Measurements from ENCODE around the gene ANOS1.
A peak's percentile ranks its signal among the peaks of the same experiment; 100 is the strongest.
"Not testable (repeated sequence)": the region's sequence is repeated elsewhere in the genome, so short reads cannot be mapped to it uniquely, and the experiment has no call there.

ANOS1 gene

GRCh38 chrX:8731559-8732395, at the start of gene ANOS1:
Gene ANOS1 (minus strand): TSS chrX:8732137. CDS start chrX:8732036, 101 bp downstream.
- DNase-seq (ENCODE audit: low read depth) = no peak

- DNase-seq (ENCODE audit: low read depth) = no peak
These were observed 41.2 kb upstream of the ANOS1 start for GRCh38 chrX:8773117-8773516.

GRCh38 chrX:8760021-8760420, 28.1 kb upstream of the ANOS1 start:
- no peak for DNase-seq (ENCODE audit: low read depth)

- not testable (repeated sequence) for DNase-seq (ENCODE audit: low read depth)
These were observed 26.8 kb upstream of the ANOS1 start for GRCh38 chrX:8758706-8759105.

- not testable (repeated sequence) for DNase-seq (ENCODE audit: low read depth)
These were observed 25.9 kb upstream of the ANOS1 start for GRCh38 chrX:8757609-8758389.

GRCh38 chrX:8755813-8756212, 23.9 kb upstream of the ANOS1 start:
- DNase-seq (ENCODE audit: low read depth) = no peak

- DNase-seq (ENCODE audit: low read depth) = no peak
These were observed 23.2 kb upstream of the ANOS1 start for GRCh38 chrX:8755116-8755515.

- no peak for DNase-seq (ENCODE audit: low read depth)
These were observed 17.8 kb upstream of the ANOS1 start for GRCh38 chrX:8749697-8750096.

- peak; percentile 50 for DNase-seq (ENCODE audit: low read depth)
These were observed 16.9 kb upstream of the ANOS1 start for GRCh38 chrX:8748855-8749254.

- no peak for DNase-seq (ENCODE audit: low read depth)
These were observed 11.3 kb upstream of the ANOS1 start for GRCh38 chrX:8743126-8743732.

- DNase-seq (ENCODE audit: low read depth) = no peak
These were observed 10.0 kb upstream of the ANOS1 start for GRCh38 chrX:8741981-8742380.

GRCh38 chrX:8738588-8739189, 6.8 kb upstream of the ANOS1 start:
- peak; percentile 31 for DNase-seq (ENCODE audit: low read depth)

- no peak for DNase-seq (ENCODE audit: low read depth)
These were observed 5.9 kb upstream of the ANOS1 start for GRCh38 chrX:8737883-8738282.

GRCh38 chrX:8730812-8731558, 952 bp downstream of the ANOS1 start:
- DNase-seq (ENCODE audit: low read depth) = no peak

GRCh38 chrX:8729811-8730210, 2.1 kb downstream of the ANOS1 start:
- DNase-seq (ENCODE audit: low read depth) = no peak

- no peak for DNase-seq (ENCODE audit: low read depth)
These were observed 2.9 kb downstream of the ANOS1 start for GRCh38 chrX:8728932-8729535.

GRCh38 chrX:8726031-8726652, 5.8 kb downstream of the ANOS1 start:
- DNase-seq (ENCODE audit: low read depth) = no peak

GRCh38 chrX:8724300-8724699, 7.6 kb downstream of the ANOS1 start:
- DNase-seq (ENCODE audit: low read depth) = no peak

- DNase-seq (ENCODE audit: low read depth) = no peak
These were observed 10.4 kb downstream of the ANOS1 start for GRCh38 chrX:8721536-8721935.

- DNase-seq (ENCODE audit: low read depth) = no peak
These were observed 11.8 kb downstream of the ANOS1 start for GRCh38 chrX:8720136-8720535.

GRCh38 chrX:8717354-8717753, 14.6 kb downstream of the ANOS1 start:
- DNase-seq (ENCODE audit: low read depth) = no peak
